Osteoblast (primary cell): ENCODE results near the gene CDH4. TPM values are rescaled to one million over a fixed set of nuclear protein-coding genes. Genes with fewer than 3 reads are reported as not detected.

Experiments used
- DNase-seq: peaks from one replicate; pipeline ENCODE4 v3.0.0; 2011; ENCODE audit warnings: low spot score, mixed read lengths; ENCODE audit not compliant: insufficient read length; ENCODE audit errors: missing footprints
- H2AFZ ChIP-seq: 2 replicates; pipeline ENCODE4 v1.6.0; 2011; ENCODE audit warnings: mild to moderate bottlenecking, low read length
- H3K27ac ChIP-seq: 2 replicates; pipeline ENCODE4 v1.5.1; 2011; ENCODE audit warnings: mild to moderate bottlenecking, low read depth, low read length, moderate library complexity
- H3K27me3 ChIP-seq: 2 replicates; pipeline ENCODE4 v1.6.0; 2012; ENCODE audit warnings: mild to moderate bottlenecking, control low read depth, inconsistent platforms, low read length, moderate library complexity; ENCODE audit not compliant: insufficient read depth
- H3K36me3 ChIP-seq: 2 replicates; pipeline ENCODE4 v1.5.1; 2011; ENCODE audit warnings: mild to moderate bottlenecking, low read length, control low read depth, moderate library complexity; ENCODE audit not compliant: insufficient read depth
- H3K4me1 ChIP-seq: 2 replicates; pipeline ENCODE4 v1.5.1; 2011; ENCODE audit warnings: mild to moderate bottlenecking, low read length, control low read depth, moderate library complexity; ENCODE audit not compliant: insufficient read depth
- H3K4me2 ChIP-seq: 2 replicates; pipeline ENCODE4 v1.6.0; 2011; ENCODE audit warnings: mild to moderate bottlenecking, low read length; ENCODE audit not compliant: insufficient read depth
- H3K4me3 ChIP-seq: fragments of 200-600 bp; sonication (generic); 3 replicates; pipeline ENCODE4 v1.5.1; 2012; ENCODE audit warnings: mild to moderate bottlenecking, low read length, inconsistent platforms; ENCODE audit not compliant: insufficient read depth
- H3K79me2 ChIP-seq: 2 replicates; pipeline ENCODE4 v1.6.0; 2012; ENCODE audit warnings: mild to moderate bottlenecking, low read length, control low read depth, inconsistent platforms; ENCODE audit not compliant: insufficient read depth
- H3K9me3 ChIP-seq: 2 replicates; pipeline ENCODE4 v1.5.1; 2011; ENCODE audit warnings: low read depth, low read length, control low read depth
- H4K20me1 ChIP-seq: 2 replicates; pipeline ENCODE4 v1.6.0; 2012; ENCODE audit warnings: mild to moderate bottlenecking, low read length, control low read depth; ENCODE audit not compliant: insufficient read depth
- CTCF ChIP-seq: IDR thresholded peaks from 2 replicates; pipeline ENCODE4 v1.5.1; 2011; ENCODE audit warnings: mild to moderate bottlenecking, low read depth, low read length, moderate library complexity; ENCODE audit errors: extremely low read depth
- total RNA-seq: library from RNA; depleted of rRNA; stranded (reverse); fragments of >200 nt; gene quantifications from 2 replicates; pipeline ENCODE4 v1.2.3, GENCODE V29; 2012

The CDH4 gene
- total RNA-seq, 1 donor: 1.1 TPM

DNA sequence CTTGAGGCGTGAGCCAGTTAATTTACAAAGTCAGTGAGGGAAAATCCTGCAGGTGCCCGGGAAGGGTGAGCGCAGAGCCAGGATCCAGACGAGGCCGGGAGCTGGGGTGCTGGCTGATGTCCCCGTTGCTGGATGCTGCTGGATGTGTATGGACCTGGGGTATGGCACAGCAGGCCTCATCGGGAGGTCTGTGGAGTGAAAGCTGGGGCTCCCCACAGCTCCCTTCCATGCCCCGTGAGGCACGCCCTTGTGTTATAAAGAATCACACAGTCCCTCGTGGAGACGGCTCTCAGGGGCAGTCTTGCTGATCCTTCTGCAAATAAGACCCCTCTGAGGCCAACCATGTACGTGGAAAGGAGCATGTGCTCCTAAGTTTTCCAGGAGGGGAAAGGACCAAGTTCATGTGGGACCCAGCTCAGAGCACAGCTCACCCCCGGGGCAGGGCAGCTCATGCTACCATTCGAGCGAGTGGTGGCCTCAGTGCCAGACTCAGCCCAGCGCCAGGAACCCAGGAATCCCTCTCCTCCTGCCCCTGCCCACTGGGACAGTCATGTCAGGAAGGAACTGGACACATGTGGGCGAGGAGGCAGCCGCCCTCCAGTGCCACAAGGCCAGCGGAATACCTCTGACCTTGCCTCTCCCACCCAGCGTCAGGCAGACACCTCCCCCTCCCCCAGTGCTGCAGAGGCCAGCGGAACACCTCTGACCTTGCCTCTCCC is 97.5 kb downstream of the CDH4 start:
- TF ChIP-seq CTCF: no peak
- Histone ChIP-seq H3K4me2 (no peak overlapping the region), H4K20me1 (no peaks in the 10 kb centered on the region), H3K79me2 (no peaks in the 10 kb centered on the region), H3K27me3 (no peaks in the 10 kb centered on the region), H3K27ac (no peak overlapping the region), H3K4me3 (no peak overlapping the region), H3K9me3 (peaks cover 2% of the 10 kb centered on the region), H3K36me3 (no peaks in the 10 kb centered on the region), H3K4me1 (no peaks in the 10 kb centered on the region), H2AFZ (no peak overlapping the region)
- peak; percentile 35 for DNase-seq

DNA sequence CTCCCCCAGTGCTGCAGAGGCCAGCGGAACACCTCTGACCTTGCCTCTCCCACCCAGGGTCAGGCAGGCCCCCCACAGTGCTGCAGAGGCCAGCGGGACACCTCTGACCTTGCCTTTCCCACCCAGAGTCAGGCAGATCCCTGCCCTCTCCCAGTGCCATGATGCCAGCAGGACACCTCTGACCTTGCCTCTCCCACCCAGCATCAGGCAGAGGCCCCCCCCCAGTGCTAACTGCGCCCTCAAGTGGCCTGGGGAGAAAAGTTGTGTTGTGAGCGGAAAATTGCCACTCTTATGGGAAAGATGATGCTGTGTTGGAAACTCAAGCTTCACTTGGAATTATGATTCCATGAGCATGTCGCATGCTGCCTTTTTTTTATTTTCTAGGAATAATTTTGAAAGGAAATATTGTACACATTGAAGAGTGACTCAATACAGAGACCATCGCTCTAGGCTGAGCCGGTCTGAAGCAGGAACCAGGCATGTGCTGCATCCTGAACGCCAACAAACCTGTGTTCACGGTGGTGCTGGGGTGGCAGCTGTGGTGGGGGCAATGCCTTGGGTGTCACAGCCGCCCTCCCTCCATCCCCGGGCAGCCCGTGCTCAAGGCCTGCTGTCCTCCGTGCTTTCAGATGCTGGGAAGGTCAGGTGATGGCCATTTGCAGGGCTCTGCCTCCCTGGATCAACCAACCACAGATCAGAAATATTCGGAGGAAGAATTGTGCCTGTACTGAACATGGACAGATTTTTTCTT is 98.6 kb downstream of the CDH4 start:
- Histone ChIP-seq H3K4me3 (no peak overlapping the region), H3K27me3 (no peaks in the 10 kb centered on the region), H3K27ac (no peak overlapping the region), H3K9me3 (no peaks in the 10 kb centered on the region), H3K4me2 (no peak overlapping the region), H3K4me1 (no peaks in the 10 kb centered on the region), H2AFZ (no peak overlapping the region), H4K20me1 (no peaks in the 10 kb centered on the region), H3K79me2 (no peaks in the 10 kb centered on the region), H3K36me3 (no peaks in the 10 kb centered on the region)
- peak; percentile 32 for DNase-seq
- TF ChIP-seq CTCF: no peak

GRCh38 chr20:61352346-61353260 is 100.5 kb downstream of the CDH4 start:
- Histone ChIP-seq H3K36me3 (no peaks in the 10 kb centered on the region), H4K20me1 (no peaks in the 10 kb centered on the region), H3K4me3 (no peak overlapping the region), H3K27me3 (no peaks in the 10 kb centered on the region), H3K4me2 (no peak overlapping the region), H3K79me2 (no peaks in the 10 kb centered on the region), H2AFZ (no peak overlapping the region), H3K9me3 (no peaks in the 10 kb centered on the region), H3K27ac (no peak overlapping the region), H3K4me1 (no peaks in the 10 kb centered on the region)
- no peak for TF ChIP-seq CTCF
- DNase-seq: peak; percentile 47
